K562 (cell line): Measurements from ENCODE around the gene PYCR2.

Experiments
- BCL6 ChIP-seq: fragments of 250-450 bp; sonication (Bioruptor Pico); IDR thresholded peaks from 2 replicates; pipeline ENCODE4 v1.4.0; 2020
- BMI1 ChIP-seq: fragments of 150-350 bp; IDR thresholded peaks from 2 replicates; pipeline ENCODE4 v1.6.1; 2014; ENCODE audit warnings: low read length
- CBX8 ChIP-seq: fragments of 200-600 bp; sonication (generic); IDR thresholded peaks from 2 replicates; pipeline ENCODE4 v1.6.1; 2012; ENCODE audit warnings: borderline replicate concordance, mixed run types, low read depth, mild to moderate bottlenecking, moderate library complexity, mixed read lengths, low read length, control low read depth, inconsistent platforms; ENCODE audit not compliant: poor library complexity, severe bottlenecking; ENCODE audit errors: extremely low read depth
- HMGXB4 ChIP-seq: sonication (generic); formaldehyde crosslinking; IDR thresholded peaks from 2 replicates; pipeline ENCODE4 v1.8.1; 2023; ENCODE audit warnings: mild to moderate bottlenecking, missing genetic modification reagents
- HNRNPK ChIP-seq: fragments of 200-400 bp; formaldehyde crosslinking; IDR thresholded peaks from one replicate; pipeline ENCODE4 v1.6.1; 2018; ENCODE audit warnings: mild to moderate bottlenecking, low read depth, low read length; ENCODE audit not compliant: poor library complexity, severe bottlenecking
- KAT8 ChIP-seq: fragments of 450-650 bp; IDR thresholded peaks from 2 replicates; pipeline ENCODE4 v1.6.1; 2016; ENCODE audit warnings: low read depth, mild to moderate bottlenecking
- MBD2 ChIP-seq: sonication (generic); IDR thresholded peaks from 2 replicates; pipeline ENCODE4 v1.6.1; 2016; ENCODE audit warnings: low read depth, borderline replicate concordance
- POLR2A ChIP-seq: fragments of 450-650 bp; conservative IDR thresholded peaks from 2 replicates; pipeline ENCODE4 v1.6.1; 2016
- PTTG1 ChIP-seq: fragments of 450-650 bp; IDR thresholded peaks from 2 replicates; pipeline ENCODE4 v1.6.1; 2016; ENCODE audit warnings: low read depth, mild to moderate bottlenecking, missing genetic modification characterization, missing compliant biosample characterization
- TRIM25 ChIP-seq: fragments of 450-650 bp; IDR thresholded peaks from 2 replicates; pipeline ENCODE4 v1.7.0; 2016; ENCODE audit warnings: borderline replicate concordance
- ZFP30 ChIP-seq: fragments of 250-450 bp; sonication (Bioruptor Pico); IDR thresholded peaks from 2 replicates; pipeline ENCODE4 v1.8.0; 2022; ENCODE audit warnings: moderate library complexity, mild to moderate bottlenecking, inconsistent platforms, borderline replicate concordance
- ZNF165 ChIP-seq: fragments of 250-450 bp; sonication (Bioruptor Pico); IDR thresholded peaks from 2 replicates; pipeline ENCODE4 v1.4.0; 2020; ENCODE audit warnings: borderline replicate concordance
- ZNF407 ChIP-seq: fragments of 450-650 bp; IDR thresholded peaks from 2 replicates; pipeline ENCODE4 v1.6.1; 2016; ENCODE audit warnings: low read depth
- ZNF408 ChIP-seq: fragments of 250-450 bp; sonication (Bioruptor Pico); IDR thresholded peaks from 2 replicates; pipeline ENCODE4 v1.4.0; 2020; ENCODE audit warnings: low read depth, mild to moderate bottlenecking, moderate library complexity

GRCh38 chr1:225887030-225887314, 37.1 kb downstream of the PYCR2 start:
- no peak for TF ChIP-seq ZNF408 (CRISPR knock-in tag)
- no peak for TF ChIP-seq BMI1
- no peak for TF ChIP-seq ZNF165 (CRISPR knock-in tag)
- TF ChIP-seq CBX8 = no peak
- TF ChIP-seq TRIM25 = no peak
- no peak for TF ChIP-seq HMGXB4 (CRISPR knock-in tag)
- no peak for TF ChIP-seq MBD2
- no peak for TF ChIP-seq HNRNPK
- no peak for TF ChIP-seq KAT8
- no peak for TF ChIP-seq ZNF407
- no peak for TF ChIP-seq PTTG1 (tag)
- TF ChIP-seq BCL6 (CRISPR knock-in tag) = no peak
- TF ChIP-seq ZFP30 (CRISPR knock-in tag) = no peak
- no peak for TF ChIP-seq POLR2A
